Neural progenitor cell (in vitro differentiated cells): Measurements from ENCODE around the gene FITM1. TPM values are rescaled to one million over a fixed set of nuclear protein-coding genes. Genes with fewer than 3 reads are reported as not detected.

Experiments used
- DNase-seq: peaks from one replicate; pipeline ENCODE4 v3.0.0-alpha.2; 2016; ENCODE audit warnings: low spot score
- H2AFZ ChIP-seq: fragments of 200-600 bp; sonication (generic); replicated peaks from 2 replicates; pipeline ENCODE4 v1.6.1; 2016; ENCODE audit warnings: antibody characterized with exemption
- H3F3A ChIP-seq: fragments of 200-600 bp; sonication (generic); 2 replicates; pipeline ENCODE4 v1.6.1; 2016; ENCODE audit warnings: antibody characterized with exemption, low read depth
- H3K27ac ChIP-seq: fragments of 200-600 bp; sonication (generic); 2 replicates; pipeline ENCODE4 v1.5.1; 2016; ENCODE audit warnings: mild to moderate bottlenecking
- H3K27me3 ChIP-seq: fragments of 200-600 bp; sonication (generic); 2 replicates; pipeline ENCODE4 v1.6.1; 2016; ENCODE audit warnings: mild to moderate bottlenecking, moderate library complexity
- H3K36me3 ChIP-seq: fragments of 200-600 bp; sonication (generic); 2 replicates; pipeline ENCODE4 v1.5.1; 2016
- H3K4me1 ChIP-seq: fragments of 200-600 bp; sonication (generic); 2 replicates; pipeline ENCODE4 v1.6.1; 2016; ENCODE audit warnings: mixed run types
- H3K4me2 ChIP-seq: fragments of 200-600 bp; sonication (generic); 2 replicates; pipeline ENCODE4 v1.6.1; 2016
- H3K4me3 ChIP-seq: fragments of 200-600 bp; sonication (generic); 2 replicates; pipeline ENCODE4 v1.5.1; 2016
- H3K79me2 ChIP-seq: fragments of 200-600 bp; sonication (generic); 2 replicates; pipeline ENCODE4 v1.6.1; 2016; ENCODE audit warnings: low read depth
- H3K9ac ChIP-seq: fragments of 200-600 bp; sonication (generic); 2 replicates; pipeline ENCODE4 v1.6.1; 2016
- H3K9me3 ChIP-seq: fragments of 200-600 bp; sonication (generic); 2 replicates; pipeline ENCODE4 v1.5.1; 2016; ENCODE audit warnings: low read depth
- H4K20me1 ChIP-seq: fragments of 200-600 bp; sonication (generic); 2 replicates; pipeline ENCODE4 v1.6.1; 2016; ENCODE audit warnings: low read depth
- H3K27ac Mint-ChIP-seq: 3 replicates; pipeline ENCODE4 v1.8.0; 2021; ENCODE audit warnings: mixed read lengths
- H3K27me3 Mint-ChIP-seq: 2 replicates; pipeline ENCODE4 v1.8.0; 2022; ENCODE audit warnings: low read depth, mild to moderate bottlenecking, inconsistent platforms, moderate library complexity, mixed read lengths; ENCODE audit not compliant: insufficient read depth
- H3K36me3 Mint-ChIP-seq: 3 replicates; pipeline ENCODE4 v1.8.0; 2021; ENCODE audit warnings: mixed read lengths
- H3K4me1 Mint-ChIP-seq: 3 replicates; pipeline ENCODE4 v1.8.0; 2021; ENCODE audit warnings: mixed read lengths
- H3K4me3 Mint-ChIP-seq: 3 replicates; pipeline ENCODE4 v1.8.0; 2021; ENCODE audit warnings: mild to moderate bottlenecking, moderate library complexity, mixed read lengths
- H3K9me3 Mint-ChIP-seq: 3 replicates; pipeline ENCODE4 v1.8.0; 2020; ENCODE audit warnings: mixed read lengths
- CTCF ChIP-seq: fragments of 200-600 bp; sonication (generic); IDR thresholded peaks from 2 replicates; pipeline ENCODE4 v1.5.1; 2017; ENCODE audit warnings: antibody characterized with exemption, mild to moderate bottlenecking
- EZH2 ChIP-seq: fragments of 200-600 bp; sonication (generic); IDR thresholded peaks from 2 replicates; pipeline ENCODE4 v1.6.1; 2017; ENCODE audit warnings: antibody characterized with exemption, mild to moderate bottlenecking, moderate library complexity
- EZH2phosphoT487 ChIP-seq: fragments of 200-600 bp; sonication (generic); IDR thresholded peaks from 2 replicates; pipeline ENCODE4 v1.6.1; 2017; ENCODE audit warnings: antibody characterized with exemption
- total RNA-seq: library from RNA; depleted of rRNA; stranded (reverse); fragments of >200 nt; gene quantifications from 2 replicates; pipeline ENCODE4 v1.2.3, GENCODE V29; 2015; ENCODE audit warnings: low replicate concordance

Gene FITM1
- total RNA-seq, 1 donor from 2014 or later, result 0.77 TPM

DNA sequence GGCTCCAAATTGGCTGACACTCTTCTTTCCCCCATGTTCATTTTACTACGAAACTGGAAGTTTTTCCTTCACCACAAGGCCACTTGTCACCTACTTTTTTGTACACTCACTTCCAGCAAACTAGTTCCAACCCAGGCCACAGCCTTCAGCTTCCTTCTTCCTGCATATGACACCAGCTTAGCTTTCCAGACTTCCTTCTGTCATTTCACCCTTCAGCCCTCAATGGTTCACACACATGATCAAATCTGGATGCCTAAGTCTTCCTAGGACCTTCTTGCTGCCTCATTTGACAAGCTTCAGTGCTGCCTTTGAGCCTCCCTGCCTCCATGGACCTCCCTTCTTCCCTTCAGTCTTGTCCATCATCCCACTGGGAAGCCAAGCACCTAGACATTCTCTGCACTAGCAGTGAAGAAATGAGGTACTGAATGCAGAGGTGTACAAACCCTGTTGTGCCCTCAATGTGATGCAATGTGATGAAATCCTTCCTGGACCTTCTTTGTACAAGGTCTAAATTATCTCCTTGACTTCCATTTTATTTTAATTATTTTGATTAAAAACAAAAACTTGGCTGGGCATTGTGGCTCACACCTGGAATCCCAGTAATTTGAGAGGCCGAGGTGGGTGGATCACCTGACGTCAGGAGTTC lies 37.1 kb downstream of the FITM1 start:
- no peaks in the 10 kb centered on the region for H3K36me3 ChIP-seq
- peaks cover 6% of the 10 kb centered on the region for H3K79me2 ChIP-seq
- Mint-ChIP-seq H3K27me3 (peaks cover 8% of the 10 kb centered on the region), H3K4me3 (no peak overlapping the region), H3K27ac (peak overlapping the region; percentile 57), H3K36me3 (peaks cover 3% of the 10 kb centered on the region), H3K9me3 (no peaks in the 10 kb centered on the region), H3K4me1 (peaks cover 4% of the 10 kb centered on the region)
- no peak for TF ChIP-seq EZH2phosphoT487
- no peak for TF ChIP-seq CTCF
- TF ChIP-seq EZH2, result no peak
- no peak overlapping the region for H3K4me3 ChIP-seq
- no peak overlapping the region for H3K9ac ChIP-seq
- H3K4me2 ChIP-seq, result no peak overlapping the region
- H3F3A ChIP-seq, result peaks cover 19% of the 10 kb centered on the region
- DNase-seq, result no peak
- no peaks in the 10 kb centered on the region for H3K9me3 ChIP-seq
- no peaks in the 10 kb centered on the region for H3K4me1 ChIP-seq
- no peaks in the 10 kb centered on the region for H3K27me3 ChIP-seq
- H2AFZ ChIP-seq, result no peak overlapping the region
- H4K20me1 ChIP-seq, result no peaks in the 10 kb centered on the region
- no peak overlapping the region for H3K27ac ChIP-seq

GRCh38 chr14:24171422-24172260 lies 41.2 kb downstream of the FITM1 start, which contains the start of gene REC8:
REC8 (plus strand) TSS chr14:24172080; CDS start chr14:24172553, 473 bp downstream.
- H4K20me1 ChIP-seq, result peaks cover 8% of the 10 kb centered on the region
- H3K4me2 ChIP-seq, result peak within 1 kb of the TSS; percentile 90
- H3K4me1 ChIP-seq, result peaks cover 5% of the 10 kb centered on the region
- H3K4me3 ChIP-seq, result peak within 1 kb of the TSS; percentile 60
- Mint-ChIP-seq H3K4me3 (peak within 1 kb of the TSS; percentile 81), H3K27ac (peak within 1 kb of the TSS; percentile 50), H3K27me3 (peaks cover 6% of the 10 kb centered on the region), H3K36me3 (peaks cover 2% of the 10 kb centered on the region), H3K4me1 (peaks cover 7% of the 10 kb centered on the region), H3K9me3 (peaks cover 3% of the 10 kb centered on the region)
- H3K36me3 ChIP-seq, result no peaks in the 10 kb centered on the region
- no peaks in the 10 kb centered on the region for H3K9me3 ChIP-seq
- peaks cover 16% of the 10 kb centered on the region for H3K79me2 ChIP-seq
- H2AFZ ChIP-seq, result peak within 1 kb of the TSS; percentile 38
- no peaks in the 10 kb centered on the region for H3K27me3 ChIP-seq
- H3F3A ChIP-seq, result peaks cover 23% of the 10 kb centered on the region
- no peak within 1 kb of the TSS for H3K9ac ChIP-seq
- TF ChIP-seq CTCF, result no peak
- TF ChIP-seq EZH2phosphoT487, result no peak
- TF ChIP-seq EZH2, result no peak
- DNase-seq, result peak; percentile 99
- no peak within 1 kb of the TSS for H3K27ac ChIP-seq

GRCh38 chr14:24172261-24172860 lies 41.9 kb downstream of the FITM1 start:
- H3K79me2 ChIP-seq, result peaks cover 16% of the 10 kb centered on the region
- Mint-ChIP-seq H3K27me3 (peaks cover 6% of the 10 kb centered on the region), H3K27ac (no peak overlapping the region), H3K4me3 (peak overlapping the region; percentile 81), H3K9me3 (peaks cover 3% of the 10 kb centered on the region), H3K36me3 (peaks cover 2% of the 10 kb centered on the region), H3K4me1 (peaks cover 7% of the 10 kb centered on the region)
- H3K4me1 ChIP-seq, result peaks cover 5% of the 10 kb centered on the region
- no peaks in the 10 kb centered on the region for H3K27me3 ChIP-seq
- peak overlapping the region; percentile 60 for H3K4me3 ChIP-seq
- peak overlapping the region; percentile 38 for H2AFZ ChIP-seq
- H3K36me3 ChIP-seq, result no peaks in the 10 kb centered on the region
- H3K27ac ChIP-seq, result no peak overlapping the region
- peaks cover 23% of the 10 kb centered on the region for H3F3A ChIP-seq
- H4K20me1 ChIP-seq, result peaks cover 10% of the 10 kb centered on the region
- DNase-seq, result peak; percentile 45
- H3K9me3 ChIP-seq, result no peaks in the 10 kb centered on the region
- no peak for TF ChIP-seq EZH2
- TF ChIP-seq EZH2phosphoT487, result no peak
- no peak for TF ChIP-seq CTCF
- H3K4me2 ChIP-seq, result peak overlapping the region; percentile 90
- no peak overlapping the region for H3K9ac ChIP-seq
